Uterus (tissue), 4 donors: Measurements from ENCODE around the gene DLK1. TPM values are rescaled to one million over a fixed set of nuclear protein-coding genes. Genes with fewer than 3 reads are reported as not detected.

ENCODE experiments used
- DNase-seq, 2 donors: peaks; one replicate each; pipeline ENCODE4 v3.0.0-alpha.2; 2019 to 2020
- H3K27ac ChIP-seq, 2 donors: fragments of 200-600 bp; sonication (generic); 1 replicate in 1 of 2; 2 replicates in 1 of 2; pipeline ENCODE4 v1.5.1; 2016 to 2018
- H3K27me3 ChIP-seq, 2 donors: fragments of 200-600 bp; sonication (generic); one replicate each; pipeline ENCODE4 v1.5.1; 2018 to 2019; ENCODE audit warnings: control low read depth in 1 of 2
- H3K36me3 ChIP-seq, 2 donors: fragments of 200-600 bp; sonication (generic); one replicate each; pipeline ENCODE4 v1.5.1; 2019; ENCODE audit warnings: control low read depth in 1 of 2
- H3K4me1 ChIP-seq, 2 donors: fragments of 200-600 bp; sonication (generic); one replicate each; pipeline ENCODE4 v1.5.1; 2018 to 2019; ENCODE audit warnings: control low read depth in 1 of 2
- H3K4me3 ChIP-seq, 2 donors: fragments of 200-600 bp; sonication (generic); 1 replicate in 1 of 2; 2 replicates in 1 of 2; pipeline ENCODE4 v1.5.1; 2018 to 2019; ENCODE audit warnings: mild to moderate bottlenecking in 1 of 2
- H3K9me3 ChIP-seq, 2 donors: fragments of 200-600 bp; sonication (generic); one replicate each; pipeline ENCODE4 v1.5.1; 2019; ENCODE audit warnings: control low read depth in 1 of 2
- CTCF ChIP-seq, 4 experiments: fragments of 200-600 bp in 2 of 4; fragments of 450-650 bp in 2 of 4; sonication (generic) in 2 of 4; IDR thresholded peaks; one replicate each; pipeline ENCODE4 v1.5.1; 2016 to 2019; ENCODE audit warnings: antibody characterized with exemption in 4 of 4, mild to moderate bottlenecking in 2 of 4, moderate library complexity in 1 of 4
- POLR2A ChIP-seq, 2 donors: fragments of 450-650 bp; IDR thresholded peaks; one replicate each; pipeline ENCODE4 v1.6.1; 2016; ENCODE audit warnings: antibody characterized with exemption in 2 of 2, mild to moderate bottlenecking in 1 of 2, moderate library complexity in 1 of 2
- intact Hi-C: fragments of 100-400 bp; cut with DNase I; formaldehyde crosslinking; loops from one replicate; pipeline ENCODE4 v1.15.1; 2023; ENCODE audit warnings: low total_unique reads
- total RNA-seq, 4 donors: library from RNA; depleted of rRNA in 3 of 4; stranded (reverse); fragments of >200 nt in 3 of 4; gene quantifications; one replicate each; pipeline versions ENCODE4 v1.1.0 to v1.2.4, GENCODE V29; 2014 to 2023
- donor health status: DM: yes; HTN: yes; CAD: no.

DLK1 gene
- total RNA-seq, 4 donors from 2014 or later = 2.2 to 41.1 TPM; not detected in 2

GRCh38 chr14:100714258-100714892, 12.3 kb upstream of the DLK1 start:
- DNase-seq = no peak
- Histone ChIP-seq H3K4me1 (peaks cover 0 to 2% of the 10 kb centered on the region in 2 donors), H3K27me3 (peaks cover 0 to under 1% of the 10 kb centered on the region in 2 donors), H3K36me3 (no peaks in the 10 kb centered on the region), H3K9me3 (no peaks in the 10 kb centered on the region), H3K27ac (no peak overlapping the region), H3K4me3 (no peak overlapping the region)
- TF ChIP-seq POLR2A (IDR thresholded peaks at IDR 0.05) = no peak
- TF ChIP-seq CTCF (IDR thresholded peaks at IDR 0.05) = no peak
- intact Hi-C loops = no loop called here

- no peaks in the 10 kb centered on the region for H3K36me3 ChIP-seq
- DNase-seq = no peak
- H3K27me3 ChIP-seq = no peaks in the 10 kb centered on the region
- H3K9me3 ChIP-seq = no peaks in the 10 kb centered on the region
- no peak overlapping the region for H3K27ac ChIP-seq
- no peak for TF ChIP-seq POLR2A (IDR thresholded peaks at IDR 0.05)
- H3K4me3 ChIP-seq = no peak overlapping the region
- intact Hi-C loops = no loop called here
- no peaks in the 10 kb centered on the region for H3K4me1 ChIP-seq
Measured at GRCh38 chr14:100715332-100715731, 11.4 kb upstream of the DLK1 start.

- no peak overlapping the region for H3K27ac ChIP-seq
- no peak for TF ChIP-seq POLR2A (IDR thresholded peaks at IDR 0.05)
- TF ChIP-seq CTCF (IDR thresholded peaks at IDR 0.05) = no peak
- intact Hi-C loops = no loop called here
- no peaks in the 10 kb centered on the region for H3K27me3 ChIP-seq
- no peak overlapping the region for H3K4me3 ChIP-seq
- no peaks in the 10 kb centered on the region for H3K36me3 ChIP-seq
- H3K4me1 ChIP-seq = no peaks in the 10 kb centered on the region
- DNase-seq = no peak
- H3K9me3 ChIP-seq = no peaks in the 10 kb centered on the region
Measured at GRCh38 chr14:100715803-100716202, 10.9 kb upstream of the DLK1 start.

GRCh38 chr14:100717386-100717785, 9.3 kb upstream of the DLK1 start:
- no peak for DNase-seq
- Histone ChIP-seq H3K27ac (no peak overlapping the region), H3K4me3 (no peak overlapping the region), H3K9me3 (no peaks in the 10 kb centered on the region), H3K4me1 (no peaks in the 10 kb centered on the region), H3K27me3 (no peaks in the 10 kb centered on the region), H3K36me3 (no peaks in the 10 kb centered on the region)
- TF ChIP-seq CTCF (IDR thresholded peaks at IDR 0.05) (no peak), POLR2A (IDR thresholded peaks at IDR 0.05) (no peak)
- intact Hi-C loops = no loop called here

- DNase-seq = no peak
- no peak overlapping the region for H3K27ac ChIP-seq
- no peak overlapping the region for H3K4me3 ChIP-seq
- H3K4me1 ChIP-seq = no peaks in the 10 kb centered on the region
- no peaks in the 10 kb centered on the region for H3K9me3 ChIP-seq
- intact Hi-C loops = no loop called here
- H3K27me3 ChIP-seq = peaks cover 0 to 3% of the 10 kb centered on the region in 2 donors
- H3K36me3 ChIP-seq = no peaks in the 10 kb centered on the region
- TF ChIP-seq POLR2A (IDR thresholded peaks at IDR 0.05) = no peak
- no peak for TF ChIP-seq CTCF (IDR thresholded peaks at IDR 0.05)
Measured at GRCh38 chr14:100719976-100720520, 6.6 kb upstream of the DLK1 start.
